Measurements from ENCODE around the gene ARHGAP18. TPM values are rescaled to one million over a fixed set of nuclear protein-coding genes. Genes with fewer than 3 reads are reported as not detected.
A peak's percentile ranks its signal among the peaks of the same experiment; 100 is the strongest.

Gene ARHGAP18
- total and polyA plus RNA-seq, 2 of the 13 experiments (the other 11 are each of a cell fraction or from before 2014, with no cell fraction given): 58.2 to 115 TPM

- TF ChIP-seq SKIL (CRISPR knock-in tag; IDR thresholded peaks at IDR 0.05; ENCODE audit: borderline replicate concordance) (no peak), ZNF17 (CRISPR knock-in tag; IDR thresholded peaks at IDR 0.05) (no peak), PATZ1 (CRISPR knock-in tag; IDR thresholded peaks at IDR 0.05) (peak; percentile 1; the same call in 1 of the 2 replicates), ZNF770 (CRISPR knock-in tag; IDR thresholded peaks at IDR 0.05) (no peak), E2F1 (CRISPR knock-in tag; IDR thresholded peaks at IDR 0.05) (no peak)
Measured at GRCh38 chr6:129684323-129684884, 25.6 kb downstream of the ARHGAP18 start (continued).
